ENCODE measurements around the gene KIN. TPM values are rescaled to one million over a fixed set of nuclear protein-coding genes. Genes with fewer than 3 reads are reported as not detected.

KIN gene
- total RNA-seq, 4 donors from 2014 or later: 2.7 to 13.8 (median 7.5) TPM

- Histone ChIP-seq H3K27ac (no peak overlapping the region), H3K4me3 (no peak overlapping the region), H3K36me3 (no peaks in the 10 kb centered on the region), H3K9me3 (no peaks in the 10 kb centered on the region), H3K4me1 (no peaks in the 10 kb centered on the region), H3K27me3 (peaks cover 38% of the 10 kb centered on the region)
- no peak for DNase-seq (ENCODE audit: low spot score in 2 of 2)
- 73% methylated on average over 4 of the region's 4 CpGs for WGBS
- TF ChIP-seq EP300 (IDR thresholded peaks at IDR 0.05) (no peak), CTCF (IDR thresholded peaks at IDR 0.05) (no peak), POLR2AphosphoS5 (IDR thresholded peaks at IDR 0.05) (no peak), POLR2A (IDR thresholded peaks at IDR 0.05) (no peak)
These were observed 80.7 kb downstream of the KIN start for GRCh38 chr10:7707102-7707501.

- Histone ChIP-seq H3K36me3 (no peaks in the 10 kb centered on the region), H3K4me1 (no peaks in the 10 kb centered on the region), H3K27ac (no peak overlapping the region), H3K9me3 (no peaks in the 10 kb centered on the region), H3K4me3 (no peak overlapping the region), H3K27me3 (peaks cover 43% of the 10 kb centered on the region)
- 84% methylated on average over 4 of the region's 4 CpGs for WGBS
- TF ChIP-seq CTCF (IDR thresholded peaks at IDR 0.05) (no peak), EP300 (IDR thresholded peaks at IDR 0.05) (no peak), POLR2AphosphoS5 (IDR thresholded peaks at IDR 0.05) (no peak), POLR2A (IDR thresholded peaks at IDR 0.05) (no peak)
- DNase-seq (ENCODE audit: low spot score in 2 of 2): no peak
These were observed 81.2 kb downstream of the KIN start for GRCh38 chr10:7706534-7707073.

- 88% methylated on average over 3 of the region's 3 CpGs for WGBS
- no peak for TF ChIP-seq POLR2AphosphoS5 (IDR thresholded peaks at IDR 0.05)
- TF ChIP-seq POLR2A (IDR thresholded peaks at IDR 0.05): no peak
- TF ChIP-seq EP300 (IDR thresholded peaks at IDR 0.05): no peak
- Histone ChIP-seq H3K27ac (no peak overlapping the region), H3K9me3 (no peaks in the 10 kb centered on the region), H3K4me3 (no peak overlapping the region), H3K4me1 (no peaks in the 10 kb centered on the region), H3K27me3 (peaks cover 44% of the 10 kb centered on the region), H3K36me3 (no peaks in the 10 kb centered on the region)
- DNase-seq (ENCODE audit: low spot score in 2 of 2): no peak
These were observed 82.5 kb downstream of the KIN start for GRCh38 chr10:7705341-7705740.

- H3K27me3 ChIP-seq: peaks cover 44% of the 10 kb centered on the region
- no peak overlapping the region for H3K4me3 ChIP-seq
- WGBS: 66% methylated on average over 8 of the region's 8 CpGs
- no peak overlapping the region for H3K27ac ChIP-seq
- H3K9me3 ChIP-seq: no peaks in the 10 kb centered on the region
- H3K4me1 ChIP-seq: no peaks in the 10 kb centered on the region
- TF ChIP-seq CTCF (IDR thresholded peaks at IDR 0.05) (no peak), POLR2AphosphoS5 (IDR thresholded peaks at IDR 0.05) (no peak), POLR2A (IDR thresholded peaks at IDR 0.05) (no peak), EP300 (IDR thresholded peaks at IDR 0.05) (no peak)
- DNase-seq (ENCODE audit: low spot score in 2 of 2): no peak
- no peaks in the 10 kb centered on the region for H3K36me3 ChIP-seq
These were observed 83.4 kb downstream of the KIN start for GRCh38 chr10:7704071-7705016.

- peaks cover 44% of the 10 kb centered on the region for H3K27me3 ChIP-seq
- no peaks in the 10 kb centered on the region for H3K36me3 ChIP-seq
- WGBS: 49% methylated on average over 4 of the region's 4 CpGs
- no peak for TF ChIP-seq EP300 (IDR thresholded peaks at IDR 0.05)
- no peak for TF ChIP-seq POLR2A (IDR thresholded peaks at IDR 0.05)
- TF ChIP-seq POLR2AphosphoS5 (IDR thresholded peaks at IDR 0.05): no peak
- TF ChIP-seq CTCF (IDR thresholded peaks at IDR 0.05): no peak
- no peak within 1 kb of the TSS for H3K27ac ChIP-seq
- DNase-seq (ENCODE audit: low spot score in 2 of 2): no peak
- H3K9me3 ChIP-seq: no peaks in the 10 kb centered on the region
- H3K4me3 ChIP-seq: no peak within 1 kb of the TSS
- H3K4me1 ChIP-seq: no peaks in the 10 kb centered on the region
These were observed 84.7 kb downstream of the KIN start, which contains the start of gene ITIH2 for GRCh38 chr10:7703140-7703539. ITIH2 (plus strand) TSS chr10:7703316; CDS start chr10:7703435, 119 bp downstream.

Measured in suprapubic skin (tissue), 4 donors.